Upper lobe of left lung (tissue), 6 donors: Measurements from ENCODE around the gene SND1. TPM values are rescaled to one million over a fixed set of nuclear protein-coding genes. Genes with fewer than 3 reads are reported as not detected.

Source experiments
- ATAC-seq, 2 donors: fragments of 200-7000 bp; cut with Tn5 transposase; one replicate each; pipeline ENCODE4 v1.9.1; 2022; ENCODE audit warnings: mild to moderate bottlenecking in 2 of 2, moderate library complexity in 2 of 2; ENCODE audit not compliant: low FRiP score in 2 of 2
- DNase-seq, 2 donors: peaks; one replicate each; pipeline ENCODE4 v3.0.0-alpha.2; 2019 to 2020
- H3K27ac ChIP-seq, 4 donors: fragments of 200-600 bp; sonication (generic); one replicate each; pipeline ENCODE4 v1.5.1; 2016 to 2019
- H3K27me3 ChIP-seq, 4 donors: fragments of 200-600 bp; sonication (generic); one replicate each; pipeline ENCODE4 v1.5.1; 2017 to 2019
- H3K36me3 ChIP-seq, 4 donors: fragments of 200-600 bp; sonication (generic); one replicate each; pipeline ENCODE4 v1.5.1; 2016 to 2019
- H3K4me1 ChIP-seq, 4 donors: fragments of 200-600 bp; sonication (generic); one replicate each; pipeline ENCODE4 v1.5.1; 2018 to 2019
- H3K4me3 ChIP-seq, 4 donors: fragments of 200-600 bp; sonication (generic); one replicate each; pipeline ENCODE4 v1.5.1; 2017 to 2019; ENCODE audit warnings: mild to moderate bottlenecking in 2 of 4, moderate library complexity in 1 of 4
- H3K9me3 ChIP-seq, 4 donors: fragments of 200-600 bp; sonication (generic); one replicate each; pipeline ENCODE4 v1.5.1; 2018 to 2019
- EP300 ChIP-seq, 4 donors: sonication (generic); formaldehyde crosslinking; IDR thresholded peaks; one replicate each; pipeline ENCODE4 v1.5.1; 2017; ENCODE audit warnings: antibody characterized with exemption in 4 of 4, control low read depth in 2 of 4
- POLR2A ChIP-seq, 4 donors: fragments of 450-650 bp; IDR thresholded peaks; one replicate each; pipeline ENCODE4 v1.5.1; 2016 to 2017; ENCODE audit warnings: antibody characterized with exemption in 4 of 4, mild to moderate bottlenecking in 2 of 4
- POLR2AphosphoS5 ChIP-seq, 2 donors: sonication (generic); formaldehyde crosslinking; IDR thresholded peaks; one replicate each; pipeline ENCODE4 v1.5.1; 2017; ENCODE audit warnings: antibody characterized with exemption in 2 of 2
- WGBS, 2 donors: methylation state at CpG; one replicate each; pipeline ENCODE4 v1.1.5; 2017 to 2018; 5-methylcytosine and 5-hydroxymethylcytosine counted together
- total RNA-seq, 6 donors: library from RNA; depleted of rRNA in 4 of 6; stranded (reverse); fragments of >200 nt in 4 of 6; gene quantifications; one replicate each; pipeline versions ENCODE4 v1.1.0 to v1.2.1, GENCODE V29; 2016 to 2021
- TF ChIP-seq, protein P1 (sequence below), 6 experiments: fragments of 450-650 bp in 4 of 6; fragments of 200-600 bp in 2 of 6; sonication (generic) in 2 of 6; IDR thresholded peaks; one replicate each; pipeline ENCODE4 v1.5.1; 2016 to 2019; ENCODE audit warnings: antibody characterized with exemption in 6 of 6
- donor health status: DM: no; HTN: no; CAD: no; lungs with moderate emphysema.
- donor health status: DM: no; HTN: yes; CAD: no; lungs with severe emphysema.

The SND1 gene
- total RNA-seq, 6 donors from 2014 or later = 107 to 167 (median 121) TPM

- H3K36me3 ChIP-seq = no peaks in the 10 kb centered on the region
- TF ChIP-seq POLR2AphosphoS5 (IDR thresholded peaks at IDR 0.05) (no peak), POLR2A (IDR thresholded peaks at IDR 0.05) (no peak)
- TF ChIP-seq, protein P1, sequence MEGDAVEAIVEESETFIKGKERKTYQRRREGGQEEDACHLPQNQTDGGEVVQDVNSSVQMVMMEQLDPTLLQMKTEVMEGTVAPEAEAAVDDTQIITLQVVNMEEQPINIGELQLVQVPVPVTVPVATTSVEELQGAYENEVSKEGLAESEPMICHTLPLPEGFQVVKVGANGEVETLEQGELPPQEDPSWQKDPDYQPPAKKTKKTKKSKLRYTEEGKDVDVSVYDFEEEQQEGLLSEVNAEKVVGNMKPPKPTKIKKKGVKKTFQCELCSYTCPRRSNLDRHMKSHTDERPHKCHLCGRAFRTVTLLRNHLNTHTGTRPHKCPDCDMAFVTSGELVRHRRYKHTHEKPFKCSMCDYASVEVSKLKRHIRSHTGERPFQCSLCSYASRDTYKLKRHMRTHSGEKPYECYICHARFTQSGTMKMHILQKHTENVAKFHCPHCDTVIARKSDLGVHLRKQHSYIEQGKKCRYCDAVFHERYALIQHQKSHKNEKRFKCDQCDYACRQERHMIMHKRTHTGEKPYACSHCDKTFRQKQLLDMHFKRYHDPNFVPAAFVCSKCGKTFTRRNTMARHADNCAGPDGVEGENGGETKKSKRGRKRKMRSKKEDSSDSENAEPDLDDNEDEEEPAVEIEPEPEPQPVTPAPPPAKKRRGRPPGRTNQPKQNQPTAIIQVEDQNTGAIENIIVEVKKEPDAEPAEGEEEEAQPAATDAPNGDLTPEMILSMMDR (IDR thresholded peaks at IDR 0.05) = no peak
- no peaks in the 10 kb centered on the region for H3K9me3 ChIP-seq
- 79 to 89% methylated on average over 3 of the region's 3 CpGs for WGBS, 2 donors
- no peak overlapping the region for H3K27ac ChIP-seq
- ATAC-seq (no peak), DNase-seq (no peak)
- H3K27me3 ChIP-seq = no peaks in the 10 kb centered on the region
- peaks cover 19 to 28% (median 20%) of the 10 kb centered on the region in 4 donors for H3K4me1 ChIP-seq
- H3K4me3 ChIP-seq = no peak overlapping the region
Observed at GRCh38 chr7:127847641-127848040, 195.6 kb downstream of the SND1 start.

DNA sequence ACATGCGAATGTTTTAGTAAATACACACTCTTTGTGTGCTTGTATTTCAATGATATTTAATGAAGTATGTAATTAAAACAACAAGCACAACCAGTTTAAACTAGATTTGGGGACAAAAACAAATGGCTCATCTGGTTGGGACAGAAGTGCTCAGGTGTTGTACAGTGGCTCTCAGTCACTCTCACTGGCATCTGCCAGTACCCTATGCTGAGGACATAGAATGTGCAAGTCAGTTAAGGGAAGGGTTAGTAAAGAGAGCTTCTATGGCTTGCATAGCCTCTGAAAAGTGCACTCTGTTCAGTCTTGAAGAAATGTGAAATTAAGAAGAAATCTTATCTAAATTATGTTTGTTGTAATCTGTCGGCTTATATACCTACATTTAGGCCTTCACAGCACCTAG is 196.2 kb downstream of the SND1 start:
- no peaks in the 10 kb centered on the region for H3K27me3 ChIP-seq
- no peaks in the 10 kb centered on the region for H3K36me3 ChIP-seq
- no peak overlapping the region for H3K4me3 ChIP-seq
- no peak for DNase-seq
- H3K9me3 ChIP-seq = no peaks in the 10 kb centered on the region
- TF ChIP-seq POLR2AphosphoS5 (IDR thresholded peaks at IDR 0.05) (no peak), POLR2A (IDR thresholded peaks at IDR 0.05) (no peak), EP300 (IDR thresholded peaks at IDR 0.05) (no peak)
- TF ChIP-seq, protein P1 (IDR thresholded peaks at IDR 0.05) = no peak
- no peak overlapping the region for H3K27ac ChIP-seq
- peaks cover 19 to 28% (median 20%) of the 10 kb centered on the region in 4 donors for H3K4me1 ChIP-seq
- WGBS, 2 donors = 93 to 94% methylated on average over 2 of the region's 2 CpGs
- ATAC-seq = no peak

- WGBS, 2 donors = 62 to 73% methylated on average over 3 of the region's 3 CpGs
- no peak for ATAC-seq
Observed at GRCh38 chr7:127850195-127850594, 198.2 kb downstream of the SND1 start.

DNA sequence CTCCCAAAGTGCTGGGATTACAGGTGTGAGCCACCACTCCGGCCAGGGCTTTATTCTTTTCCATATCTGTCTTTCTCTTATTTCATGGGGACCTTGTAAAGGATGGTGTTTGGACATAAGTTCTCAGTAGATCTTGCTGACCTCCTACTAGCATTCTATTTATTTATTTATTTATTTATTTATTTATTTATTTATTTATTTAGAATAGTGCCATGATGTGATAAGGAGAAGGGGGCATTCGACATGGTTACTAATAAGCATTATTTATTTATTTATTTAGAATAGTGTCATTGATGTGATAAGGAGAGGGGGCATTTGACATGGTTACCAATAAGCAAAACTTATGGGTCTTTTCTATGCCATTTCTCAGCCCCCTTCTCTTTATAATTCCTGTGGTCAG is 202.4 kb downstream of the SND1 start:
- DNase-seq = no peak
- Histone ChIP-seq H3K4me3 (no peak overlapping the region), H3K4me1 (peaks cover 0 to 6% (median 0%) of the 10 kb centered on the region in 4 donors), H3K27ac (no peak overlapping the region), H3K9me3 (no peaks in the 10 kb centered on the region), H3K36me3 (no peaks in the 10 kb centered on the region), H3K27me3 (no peaks in the 10 kb centered on the region)
- no peak for TF ChIP-seq POLR2A (IDR thresholded peaks at IDR 0.05)
- TF ChIP-seq POLR2AphosphoS5 (IDR thresholded peaks at IDR 0.05) = no peak
- ATAC-seq = no peak
- 95 to 100% methylated on average over 2 of the region's 2 CpGs for WGBS, 2 donors

More at GRCh38 chr7:127850195-127850594, 198.2 kb downstream of the SND1 start:
- no peak for TF ChIP-seq POLR2AphosphoS5 (IDR thresholded peaks at IDR 0.05)
- no peak for TF ChIP-seq POLR2A (IDR thresholded peaks at IDR 0.05)
- TF ChIP-seq, protein P1 (IDR thresholded peaks at IDR 0.05) = no peak
- no peak for TF ChIP-seq EP300 (IDR thresholded peaks at IDR 0.05)
- Histone ChIP-seq H3K9me3 (no peaks in the 10 kb centered on the region), H3K4me3 (no peak overlapping the region), H3K36me3 (no peaks in the 10 kb centered on the region), H3K27ac (no peak overlapping the region), H3K4me1 (peaks cover 7 to 14% (median 9%) of the 10 kb centered on the region in 4 donors), H3K27me3 (no peaks in the 10 kb centered on the region)
- DNase-seq = no peak

- 93 to 98% methylated on average over 4 of the region's 4 CpGs for WGBS, 2 donors
- H3K9me3 ChIP-seq = no peaks in the 10 kb centered on the region
- DNase-seq (no peak), ATAC-seq (no peak)
- peaks cover 0 to 1% (median 0%) of the 10 kb centered on the region in 4 donors for H3K36me3 ChIP-seq
- no peak overlapping the region for H3K4me3 ChIP-seq
- no peaks in the 10 kb centered on the region for H3K27me3 ChIP-seq
- H3K4me1 ChIP-seq = peaks cover 0 to 6% (median 0%) of the 10 kb centered on the region in 4 donors
- no peak overlapping the region for H3K27ac ChIP-seq
- TF ChIP-seq POLR2A (IDR thresholded peaks at IDR 0.05) (no peak), POLR2AphosphoS5 (IDR thresholded peaks at IDR 0.05) (no peak), EP300 (IDR thresholded peaks at IDR 0.05) (no peak)
- TF ChIP-seq, protein P1 (IDR thresholded peaks at IDR 0.05) = no peak
Observed at GRCh38 chr7:127857464-127857841, 205.5 kb downstream of the SND1 start.
